Measurements from ENCODE around the gene SCN9A.

SCN9A gene

DNA sequence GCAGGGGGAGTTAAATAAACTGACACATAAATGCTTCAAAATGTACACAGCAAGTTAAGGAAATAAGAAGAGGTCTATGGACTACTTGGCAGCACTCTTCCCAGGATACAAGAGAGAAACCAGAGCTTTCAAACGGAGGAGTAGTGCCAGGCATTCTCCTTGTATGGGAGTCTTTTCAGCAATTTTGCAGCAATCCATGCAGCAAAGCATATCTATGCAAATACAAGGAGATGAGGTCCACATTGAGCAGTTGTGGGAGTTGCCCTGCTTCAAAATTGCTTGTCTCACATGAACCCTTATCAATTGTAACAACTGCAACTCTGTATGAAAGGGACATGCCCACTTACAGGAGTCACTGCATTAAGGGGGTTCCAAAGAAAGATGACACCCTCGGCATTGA lies 37.8 kb downstream of the SCN9A start:
- TF ChIP-seq SIN3A (IDR thresholded peaks at IDR 0.05; ENCODE audit: borderline replicate concordance, insufficient read depth, low read length) = no peak

GRCh38 chr2:166335284-166335683 lies 40.5 kb downstream of the SCN9A start:
- TF ChIP-seq FOXP2 (optimal IDR thresholded peaks at IDR 0.05; ENCODE audit: borderline replicate concordance, extremely low read depth, extremely low read length, insufficient read depth) = no peak
- no peak for TF ChIP-seq POLR2AphosphoS5 (IDR thresholded peaks at IDR 0.05; ENCODE audit: low read depth, low read length)
- no peak for TF ChIP-seq TAF1 (IDR thresholded peaks at IDR 0.05; ENCODE audit: borderline replicate concordance, insufficient read depth, low read length)
- TF ChIP-seq, protein P1, sequence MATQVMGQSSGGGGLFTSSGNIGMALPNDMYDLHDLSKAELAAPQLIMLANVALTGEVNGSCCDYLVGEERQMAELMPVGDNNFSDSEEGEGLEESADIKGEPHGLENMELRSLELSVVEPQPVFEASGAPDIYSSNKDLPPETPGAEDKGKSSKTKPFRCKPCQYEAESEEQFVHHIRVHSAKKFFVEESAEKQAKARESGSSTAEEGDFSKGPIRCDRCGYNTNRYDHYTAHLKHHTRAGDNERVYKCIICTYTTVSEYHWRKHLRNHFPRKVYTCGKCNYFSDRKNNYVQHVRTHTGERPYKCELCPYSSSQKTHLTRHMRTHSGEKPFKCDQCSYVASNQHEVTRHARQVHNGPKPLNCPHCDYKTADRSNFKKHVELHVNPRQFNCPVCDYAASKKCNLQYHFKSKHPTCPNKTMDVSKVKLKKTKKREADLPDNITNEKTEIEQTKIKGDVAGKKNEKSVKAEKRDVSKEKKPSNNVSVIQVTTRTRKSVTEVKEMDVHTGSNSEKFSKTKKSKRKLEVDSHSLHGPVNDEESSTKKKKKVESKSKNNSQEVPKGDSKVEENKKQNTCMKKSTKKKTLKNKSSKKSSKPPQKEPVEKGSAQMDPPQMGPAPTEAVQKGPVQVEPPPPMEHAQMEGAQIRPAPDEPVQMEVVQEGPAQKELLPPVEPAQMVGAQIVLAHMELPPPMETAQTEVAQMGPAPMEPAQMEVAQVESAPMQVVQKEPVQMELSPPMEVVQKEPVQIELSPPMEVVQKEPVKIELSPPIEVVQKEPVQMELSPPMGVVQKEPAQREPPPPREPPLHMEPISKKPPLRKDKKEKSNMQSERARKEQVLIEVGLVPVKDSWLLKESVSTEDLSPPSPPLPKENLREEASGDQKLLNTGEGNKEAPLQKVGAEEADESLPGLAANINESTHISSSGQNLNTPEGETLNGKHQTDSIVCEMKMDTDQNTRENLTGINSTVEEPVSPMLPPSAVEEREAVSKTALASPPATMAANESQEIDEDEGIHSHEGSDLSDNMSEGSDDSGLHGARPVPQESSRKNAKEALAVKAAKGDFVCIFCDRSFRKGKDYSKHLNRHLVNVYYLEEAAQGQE (IDR thresholded peaks at IDR 0.05; ENCODE audit: insufficient read depth in 1 of 2, low read depth in 2 of 2, low read length in 2 of 2) = no peak
- TF ChIP-seq SIN3A (IDR thresholded peaks at IDR 0.05; ENCODE audit: borderline replicate concordance, insufficient read depth, low read length) = no peak

- TF ChIP-seq, protein P1 (IDR thresholded peaks at IDR 0.05; ENCODE audit: insufficient read depth in 1 of 2, low read depth in 2 of 2, low read length in 2 of 2) = no peak
- TF ChIP-seq POLR2AphosphoS5 (IDR thresholded peaks at IDR 0.05; ENCODE audit: low read depth, low read length) (no peak), TAF1 (IDR thresholded peaks at IDR 0.05; ENCODE audit: borderline replicate concordance, insufficient read depth, low read length) (no peak), SIN3A (IDR thresholded peaks at IDR 0.05; ENCODE audit: borderline replicate concordance, insufficient read depth, low read length) (no peak), FOXP2 (optimal IDR thresholded peaks at IDR 0.05; ENCODE audit: borderline replicate concordance, extremely low read depth, extremely low read length, insufficient read depth) (no peak)
Observed at GRCh38 chr2:166334805-166335204, 40.9 kb downstream of the SCN9A start.

GRCh38 chr2:166333801-166334200 lies 41.9 kb downstream of the SCN9A start:
- TF ChIP-seq FOXP2 (optimal IDR thresholded peaks at IDR 0.05; ENCODE audit: borderline replicate concordance, extremely low read depth, extremely low read length, insufficient read depth) (no peak), TAF1 (IDR thresholded peaks at IDR 0.05; ENCODE audit: borderline replicate concordance, insufficient read depth, low read length) (no peak), SIN3A (IDR thresholded peaks at IDR 0.05; ENCODE audit: borderline replicate concordance, insufficient read depth, low read length) (no peak), POLR2AphosphoS5 (IDR thresholded peaks at IDR 0.05; ENCODE audit: low read depth, low read length) (no peak)
- TF ChIP-seq, protein P1 (IDR thresholded peaks at IDR 0.05; ENCODE audit: insufficient read depth in 1 of 2, low read depth in 2 of 2, low read length in 2 of 2) = no peak

DNA sequence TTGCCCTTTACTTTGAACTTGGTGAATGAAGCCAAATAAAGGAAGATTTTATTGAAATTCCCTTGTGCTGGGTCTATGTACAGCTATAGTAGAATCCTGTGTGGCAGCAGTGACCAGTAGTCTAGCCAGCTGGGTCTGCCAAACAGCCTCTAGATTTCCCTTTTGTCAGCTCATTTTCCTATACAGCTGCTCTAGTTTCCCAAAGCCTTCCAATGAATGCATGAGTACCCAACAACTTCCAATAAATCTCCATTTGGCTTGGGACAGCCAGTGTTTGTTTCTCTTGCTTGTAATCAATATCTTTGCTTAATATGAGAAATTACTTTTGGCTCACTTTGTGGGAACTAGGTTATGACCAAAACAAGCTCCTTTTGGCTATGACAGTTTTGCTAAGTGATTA lies 43.6 kb downstream of the SCN9A start:
- TF ChIP-seq, protein P1 (IDR thresholded peaks at IDR 0.05; ENCODE audit: insufficient read depth in 1 of 2, low read depth in 2 of 2, low read length in 2 of 2) = no peak
- TF ChIP-seq FOXP2 (optimal IDR thresholded peaks at IDR 0.05; ENCODE audit: borderline replicate concordance, extremely low read depth, extremely low read length, insufficient read depth) = no peak
- TF ChIP-seq POLR2AphosphoS5 (IDR thresholded peaks at IDR 0.05; ENCODE audit: low read depth, low read length) = no peak
